ENCODE measurements around the gene TBC1D2. TPM values are rescaled to one million over a fixed set of nuclear protein-coding genes. Genes with fewer than 3 reads are reported as not detected.
A peak's percentile ranks its signal among the peaks of the same experiment; 100 is the strongest.
"Not testable (repeated sequence)": the region's sequence is repeated elsewhere in the genome, so short reads cannot be mapped to it uniquely, and the experiment has no call there.

The TBC1D2 gene
- 12.6 and 14.5 TPM in 2 replicates for total RNA-seq (2014; rRNA removed; shearing (Covaris generic))
- polyA plus RNA-seq (2014; cell fraction: nucleus; rRNA removed) = 27.9 and 29.3 TPM in 2 replicates

GRCh38 chr9:98255578-98256296, at the start of gene TBC1D2:
TBC1D2 (minus strand) TSS chr9:98255649; CDS start chr9:98255541, 108 bp downstream.
- peak; percentile 92 for DNase-seq (ENCODE audit: extremely low read depth, low read depth)

- no peak for DNase-seq (ENCODE audit: extremely low read depth, low read depth)
Observed at GRCh38 chr9:98304381-98304780, 48.9 kb upstream of the TBC1D2 start.

- DNase-seq (ENCODE audit: extremely low read depth, low read depth) = no peak
Observed at GRCh38 chr9:98303633-98304125, 48.2 kb upstream of the TBC1D2 start.

- DNase-seq (ENCODE audit: extremely low read depth, low read depth) = no peak
Observed at GRCh38 chr9:98302938-98303632, 47.6 kb upstream of the TBC1D2 start.

- DNase-seq (ENCODE audit: extremely low read depth, low read depth) = no peak
Observed at GRCh38 chr9:98302150-98302549, 46.7 kb upstream of the TBC1D2 start.

GRCh38 chr9:98300611-98301010, 45.2 kb upstream of the TBC1D2 start:
- DNase-seq (ENCODE audit: extremely low read depth, low read depth) = no peak

- DNase-seq (ENCODE audit: extremely low read depth, low read depth) = no peak
Observed at GRCh38 chr9:98298476-98298875, 43.0 kb upstream of the TBC1D2 start.

- no peak for DNase-seq (ENCODE audit: extremely low read depth, low read depth)
Observed at GRCh38 chr9:98295824-98296223, 40.4 kb upstream of the TBC1D2 start.

- DNase-seq (ENCODE audit: extremely low read depth, low read depth) = no peak
Observed at GRCh38 chr9:98291820-98292219, 36.4 kb upstream of the TBC1D2 start.

- no peak for DNase-seq (ENCODE audit: extremely low read depth, low read depth)
Observed at GRCh38 chr9:98290411-98290810, 35.0 kb upstream of the TBC1D2 start.

GRCh38 chr9:98289614-98290201, 34.3 kb upstream of the TBC1D2 start:
- DNase-seq (ENCODE audit: extremely low read depth, low read depth) = no peak

GRCh38 chr9:98288881-98289280, 33.4 kb upstream of the TBC1D2 start:
- DNase-seq (ENCODE audit: extremely low read depth, low read depth) = no peak

- DNase-seq (ENCODE audit: extremely low read depth, low read depth) = no peak
Observed at GRCh38 chr9:98287384-98287783, 31.9 kb upstream of the TBC1D2 start.

- DNase-seq (ENCODE audit: extremely low read depth, low read depth) = no peak
Observed at GRCh38 chr9:98285446-98285845, 30.0 kb upstream of the TBC1D2 start.

- DNase-seq (ENCODE audit: extremely low read depth, low read depth) = no peak
Observed at GRCh38 chr9:98284754-98285153, 29.3 kb upstream of the TBC1D2 start.

GRCh38 chr9:98283143-98283542, 27.7 kb upstream of the TBC1D2 start:
- DNase-seq (ENCODE audit: extremely low read depth, low read depth) = not testable (repeated sequence)

- DNase-seq (ENCODE audit: extremely low read depth, low read depth) = no peak
Observed at GRCh38 chr9:98281281-98281680, 25.8 kb upstream of the TBC1D2 start.

- DNase-seq (ENCODE audit: extremely low read depth, low read depth) = no peak
Observed at GRCh38 chr9:98280574-98280973, 25.1 kb upstream of the TBC1D2 start.

GRCh38 chr9:98280162-98280561, 24.7 kb upstream of the TBC1D2 start:
- no peak for DNase-seq (ENCODE audit: extremely low read depth, low read depth)

- no peak for DNase-seq (ENCODE audit: extremely low read depth, low read depth)
Observed at GRCh38 chr9:98276907-98277469, 21.5 kb upstream of the TBC1D2 start.

- DNase-seq (ENCODE audit: extremely low read depth, low read depth) = no peak
Observed at GRCh38 chr9:98275159-98275558, 19.7 kb upstream of the TBC1D2 start.
